Fibroblast of the conjunctiva (primary cell): ENCODE results near the gene CACNG6.
"Not testable (repeated sequence)": the region's sequence is repeated elsewhere in the genome, so short reads cannot be mapped to it uniquely, and the experiment has no call there.

Experiments
- DNase-seq: peaks from one replicate; pipeline ENCODE4 v3.0.0-alpha.2; 2010; ENCODE audit warnings: low read depth

CACNG6 gene, protein sequence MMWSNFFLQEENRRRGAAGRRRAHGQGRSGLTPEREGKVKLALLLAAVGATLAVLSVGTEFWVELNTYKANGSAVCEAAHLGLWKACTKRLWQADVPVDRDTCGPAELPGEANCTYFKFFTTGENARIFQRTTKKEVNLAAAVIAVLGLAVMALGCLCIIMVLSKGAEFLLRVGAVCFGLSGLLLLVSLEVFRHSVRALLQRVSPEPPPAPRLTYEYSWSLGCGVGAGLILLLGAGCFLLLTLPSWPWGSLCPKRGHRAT

DNA sequence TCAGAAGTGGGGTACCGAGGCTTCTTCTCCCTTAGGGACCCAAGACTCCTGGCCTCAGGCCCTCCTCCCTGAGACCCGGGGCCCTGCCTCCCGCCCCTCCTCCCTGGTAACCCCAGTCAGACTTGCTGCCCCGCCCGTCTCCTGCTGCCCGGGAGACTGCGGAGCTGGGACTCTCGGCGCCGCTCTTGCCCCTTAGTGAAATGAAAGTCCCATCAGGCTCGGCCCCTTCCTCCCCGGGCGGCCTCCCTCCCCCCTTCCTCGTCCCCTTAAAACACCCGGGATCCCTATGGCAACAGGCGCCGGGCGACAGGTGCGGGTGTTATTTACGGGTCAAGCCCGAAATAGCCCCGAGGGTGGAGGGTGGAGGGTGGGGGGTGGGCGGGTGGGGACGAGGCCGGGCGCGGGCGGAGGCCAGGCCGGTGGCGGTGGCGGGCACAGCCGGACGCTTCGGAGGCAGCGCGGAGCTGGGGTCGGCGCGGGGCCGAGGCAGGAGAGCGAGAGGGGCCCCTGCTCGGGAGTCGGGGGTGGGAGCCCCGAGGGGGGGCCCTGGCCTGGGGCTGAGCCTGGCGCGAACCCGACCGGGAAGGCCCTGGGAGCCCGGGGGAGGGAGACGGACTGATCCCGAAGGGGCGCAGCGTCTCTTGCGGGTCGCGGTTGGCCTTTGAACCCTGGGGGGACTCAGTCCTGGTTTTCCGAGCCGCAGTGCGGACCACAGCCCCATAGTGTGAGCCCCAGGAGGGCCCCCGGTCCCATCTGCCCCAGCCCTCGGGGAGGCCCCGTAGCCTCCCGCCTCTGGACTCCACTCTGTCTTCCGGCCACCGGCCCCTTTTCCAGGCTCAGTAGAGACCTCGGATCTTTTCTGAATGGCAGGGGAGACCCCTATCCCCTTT, at the start of gene CACNG6:
Gene CACNG6, plus strand, starts transcription at position 414 of the 890 bp plus-strand sequence. CDS start 1,241 bp downstream, outside the sequence.
- DNase-seq = no peak

- DNase-seq = no peak
These were observed 49.2 kb upstream of the CACNG6 start for GRCh38 chr19:53942001-53942786.

DNA sequence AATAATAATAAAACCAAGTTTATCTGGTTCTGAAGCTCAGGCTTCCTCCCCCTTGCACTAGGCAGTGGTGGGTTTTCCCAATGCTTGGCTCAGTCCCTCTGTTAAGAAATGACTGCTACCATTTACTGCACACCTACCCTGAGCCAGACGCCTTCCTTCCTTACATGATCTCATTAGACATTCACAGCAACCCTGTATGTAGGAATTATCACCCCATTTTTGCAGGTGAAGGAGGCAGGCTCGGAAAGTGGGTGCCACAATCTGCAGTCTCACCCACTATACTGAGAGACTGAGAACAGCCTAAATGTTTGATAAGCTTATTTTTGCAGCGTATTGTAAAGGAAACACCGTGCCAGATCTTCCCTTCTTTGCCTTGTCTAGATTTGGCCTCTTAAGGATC, 47.0 kb upstream of the CACNG6 start:
- DNase-seq = no peak

- DNase-seq = no peak
These were observed 46.5 kb upstream of the CACNG6 start for GRCh38 chr19:53944933-53945332.

GRCh38 chr19:53945441-53945840, 46.0 kb upstream of the CACNG6 start:
- DNase-seq = no peak

DNA sequence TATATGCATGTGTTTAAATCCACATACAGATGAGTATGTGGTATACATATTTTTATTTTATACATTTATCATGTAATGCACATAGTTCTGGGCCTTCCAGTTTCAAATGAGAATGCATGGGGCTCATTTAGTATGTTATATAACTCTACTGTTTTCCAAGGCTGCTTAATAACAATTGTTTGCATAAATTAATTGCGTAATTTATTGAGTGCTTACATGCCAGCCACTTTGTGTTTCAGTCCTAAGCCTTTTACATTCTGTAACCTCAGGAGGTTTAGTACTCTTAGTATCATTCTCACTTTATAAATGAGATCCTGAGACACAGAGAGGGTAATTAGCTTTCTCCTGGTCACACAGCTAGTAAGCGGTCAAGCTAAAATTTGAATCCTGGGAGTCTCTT, 45.4 kb upstream of the CACNG6 start:
- DNase-seq = no peak

DNA sequence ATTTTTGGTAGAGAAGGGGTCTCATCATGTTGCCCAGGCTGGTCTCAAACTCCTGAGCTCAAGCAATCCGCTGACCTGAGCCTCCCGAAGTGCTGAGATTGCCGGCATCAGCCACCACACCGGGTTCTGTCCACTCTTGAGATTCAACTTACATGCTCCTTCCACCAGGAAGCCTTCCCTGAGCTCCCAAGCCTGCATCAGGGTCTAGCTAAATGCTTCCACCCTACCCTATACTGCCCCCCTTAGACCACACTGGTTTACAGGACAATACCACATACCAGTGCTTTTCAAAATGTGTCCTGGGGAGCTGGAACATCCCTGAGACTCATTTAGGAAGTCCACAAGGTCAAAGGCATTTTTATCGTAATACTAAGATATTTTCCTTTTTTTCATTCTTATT, 43.8 kb upstream of the CACNG6 start:
- no peak for DNase-seq

DNA sequence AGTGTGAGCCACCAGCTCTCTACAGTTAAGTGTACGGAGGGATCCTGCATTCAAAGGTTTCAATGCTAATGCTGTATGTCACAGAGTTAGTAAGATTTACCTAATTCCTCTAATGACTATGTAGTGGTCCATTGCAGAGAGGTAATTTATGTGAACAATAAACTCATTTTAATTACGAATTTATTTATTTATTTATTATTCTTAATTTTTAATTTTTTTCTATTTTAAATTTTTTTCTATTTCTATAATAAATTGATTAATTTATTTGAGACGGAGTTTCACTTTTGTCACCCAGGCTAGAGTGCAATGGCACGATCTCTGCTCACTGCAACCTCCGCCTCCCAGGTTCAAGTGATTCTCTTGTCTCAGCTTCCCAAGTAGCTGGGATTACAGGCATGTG, 42.8 kb upstream of the CACNG6 start:
- DNase-seq = not testable (repeated sequence)

GRCh38 chr19:53951436-53951835, 40.0 kb upstream of the CACNG6 start:
- DNase-seq = no peak

DNA sequence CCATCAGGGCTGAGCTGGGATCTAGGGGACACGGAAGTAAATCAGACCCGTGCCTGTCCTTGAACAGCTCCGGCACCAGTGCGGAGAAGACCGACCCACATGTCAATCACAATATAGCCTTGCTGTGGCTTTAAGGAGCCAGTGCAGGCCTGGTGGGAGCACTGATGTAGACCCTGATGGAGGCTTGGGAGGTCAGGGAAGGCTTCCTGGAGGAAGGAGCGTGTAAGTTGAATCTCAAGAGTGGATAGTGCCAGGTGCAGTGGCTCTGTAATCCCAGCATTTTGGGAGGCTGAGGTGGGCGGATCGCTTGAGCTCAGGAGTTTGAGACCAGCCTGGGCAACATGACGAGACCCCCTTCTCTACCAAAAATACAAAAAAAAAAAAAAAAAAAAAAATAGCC, 39.5 kb upstream of the CACNG6 start:
- DNase-seq = no peak

GRCh38 chr19:53953383-53953782, 38.1 kb upstream of the CACNG6 start:
- no peak for DNase-seq

DNA sequence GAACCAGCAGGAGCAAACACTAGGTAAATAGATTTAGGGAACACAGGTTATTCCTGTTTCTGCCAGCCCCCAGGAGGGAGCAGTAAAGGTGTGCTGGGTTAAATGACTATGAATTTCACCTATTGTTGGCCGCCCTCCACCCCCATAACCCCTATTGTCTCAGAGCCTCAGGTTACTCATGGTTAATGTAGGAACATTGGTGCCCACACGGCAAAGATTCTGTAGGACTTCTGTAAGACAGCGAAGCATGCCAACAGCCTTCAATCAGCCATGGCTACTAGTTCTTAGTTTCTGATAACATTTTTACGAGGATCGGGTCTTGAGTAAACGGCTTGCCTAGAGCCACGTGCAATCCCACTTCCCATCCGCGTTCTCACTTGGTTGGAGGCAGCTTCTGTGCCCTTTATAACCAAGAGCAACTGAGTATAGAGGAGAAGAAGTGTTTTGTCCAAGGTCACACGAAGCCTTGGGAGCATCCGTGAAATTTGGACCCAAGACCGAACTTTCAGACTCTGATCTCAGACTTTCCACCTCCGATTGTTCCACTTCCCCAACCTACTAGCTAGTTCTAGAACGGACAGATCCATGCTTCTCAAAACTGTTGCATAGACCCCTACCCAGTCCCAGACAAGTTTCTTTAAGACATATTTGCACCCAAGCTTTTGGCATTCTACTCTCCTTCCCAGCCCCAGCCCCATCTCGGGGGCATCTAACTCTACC, 33.8 kb upstream of the CACNG6 start:
- DNase-seq = no peak

- no peak for DNase-seq
These were observed 33.3 kb upstream of the CACNG6 start for GRCh38 chr19:53958168-53958571.

GRCh38 chr19:53958823-53959757, 32.3 kb upstream of the CACNG6 start:
- no peak for DNase-seq

DNA sequence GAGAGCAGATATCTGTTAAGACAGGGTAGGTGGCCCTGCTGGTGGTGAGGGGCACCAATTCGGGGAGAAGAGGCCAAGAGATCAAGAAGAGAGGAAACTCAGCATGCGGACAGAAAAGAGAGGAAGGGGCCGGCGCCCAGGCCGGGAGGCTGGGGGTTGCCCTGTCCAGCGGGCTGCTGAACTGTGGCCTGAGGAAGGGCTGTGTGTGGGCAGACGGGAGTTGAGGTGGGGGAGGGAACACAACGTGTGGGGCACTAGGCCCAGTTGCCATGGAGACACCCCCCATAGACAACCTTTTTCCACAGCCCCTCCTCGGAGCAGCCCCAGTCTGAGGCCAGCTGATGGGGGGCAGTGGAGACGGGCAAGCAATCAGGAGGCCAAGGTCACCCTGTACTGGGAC, 31.2 kb upstream of the CACNG6 start:
- no peak for DNase-seq

DNA sequence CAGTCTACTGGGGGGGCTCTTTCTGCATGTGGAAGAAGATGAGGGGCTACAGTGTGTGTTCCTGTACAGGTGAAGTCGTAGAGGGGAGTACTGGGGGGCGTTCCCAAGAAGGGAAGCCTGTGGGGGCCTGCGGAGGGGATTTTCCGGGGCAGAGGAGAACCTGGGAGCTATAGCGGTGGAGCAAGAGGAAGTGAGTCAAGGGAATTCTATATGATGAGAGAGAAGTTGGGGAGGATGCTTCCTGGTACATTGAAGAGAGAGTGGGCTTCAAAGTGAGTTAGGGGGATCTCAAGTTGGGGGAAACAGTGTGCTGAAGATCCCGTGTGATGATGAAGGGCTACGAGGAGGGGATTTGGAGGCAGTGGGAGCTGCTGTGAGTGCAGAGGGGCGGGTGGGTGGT, 30.6 kb upstream of the CACNG6 start:
- DNase-seq = no peak

DNA sequence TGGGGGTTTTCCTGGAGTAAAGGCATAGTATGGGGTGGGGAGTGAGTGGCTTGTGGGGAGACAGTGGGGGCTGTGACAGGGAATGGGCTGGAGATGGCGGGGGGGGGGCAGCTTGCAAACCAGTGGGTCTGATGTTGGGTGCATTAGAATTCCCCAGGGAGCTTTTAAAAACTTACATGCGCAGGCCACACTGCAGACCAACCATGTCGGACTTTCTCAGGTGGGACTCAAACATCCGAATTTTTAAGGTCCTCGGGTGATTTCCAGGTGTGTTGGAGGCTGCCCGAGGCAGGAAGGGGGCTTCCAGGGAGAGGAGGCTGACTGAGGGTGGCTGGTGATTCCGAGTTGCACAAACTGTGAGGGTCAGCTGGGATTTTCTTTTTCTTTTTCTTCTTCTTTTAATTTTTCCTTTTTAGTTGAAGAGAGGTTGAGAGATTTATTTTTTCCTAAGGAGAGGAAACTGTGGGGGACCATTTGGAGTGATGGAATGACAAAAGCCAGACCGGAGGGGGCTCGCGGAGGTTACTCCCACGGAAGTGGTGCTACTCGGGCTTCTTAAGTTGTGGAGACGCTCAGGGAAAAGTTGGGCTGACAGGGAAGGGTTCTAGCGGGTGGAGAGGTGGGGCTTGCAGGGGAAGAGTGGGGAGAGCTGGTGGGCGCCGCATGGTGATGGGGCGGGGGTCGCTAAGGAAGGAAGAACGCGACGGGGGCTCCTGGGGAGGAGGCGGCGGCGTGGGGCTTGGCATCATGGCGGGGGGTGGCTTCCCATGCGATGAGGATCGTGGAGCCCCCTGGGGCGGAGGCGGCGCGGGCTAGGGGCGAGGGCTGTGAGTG, 29.7 kb upstream of the CACNG6 start:
- DNase-seq = no peak

GRCh38 chr19:53962887-53963431, 28.5 kb upstream of the CACNG6 start, which contains the start of gene CACNG8:
CACNG8 (plus strand) TSS chr19:53962937.
- DNase-seq = no peak

- no peak for DNase-seq
These were observed 26.3 kb upstream of the CACNG6 start for GRCh38 chr19:53965091-53965490.

DNA sequence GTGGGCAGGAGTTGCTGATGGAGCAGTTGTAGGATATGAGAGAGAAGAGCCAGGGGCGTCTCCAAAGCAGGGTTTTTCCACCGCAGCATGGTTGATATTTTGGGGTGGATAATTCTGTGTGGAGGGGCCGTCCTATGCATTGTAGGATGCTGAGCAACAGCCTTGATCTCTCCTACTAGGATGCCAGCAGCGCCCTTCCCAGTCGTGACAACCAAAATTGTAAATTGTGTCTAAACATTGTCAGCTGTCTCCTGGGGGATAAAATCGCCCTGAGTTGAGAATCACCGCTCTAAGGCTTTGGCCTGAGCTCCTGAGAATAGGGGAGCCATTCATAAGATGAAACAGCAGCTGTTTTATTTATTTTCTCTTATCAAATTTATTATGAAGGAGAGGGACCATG, 24.5 kb upstream of the CACNG6 start:
- DNase-seq = no peak
